ENCODE data around the gene AKT3.

Gene AKT3

DNA sequence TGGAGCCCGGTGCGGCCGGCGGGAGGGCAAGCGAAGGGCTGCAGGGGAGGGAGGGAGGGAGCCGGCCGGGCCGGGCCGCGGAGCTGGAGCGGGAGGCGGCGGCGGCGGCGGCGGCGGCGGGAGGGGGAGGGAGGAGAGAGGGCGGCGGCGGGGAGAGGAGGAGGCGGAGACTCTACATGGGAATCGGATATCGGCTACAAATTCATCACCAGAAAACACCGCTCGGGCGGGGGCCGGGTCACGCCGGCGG lies at the start of gene AKT3:
TSS of gene AKT3 (minus strand) at position 42 of the 250 bp plus-strand sequence. CDS start 7,073 bp downstream, outside the sequence.
- Histone ChIP-seq H3K79me2 (ENCODE audit: insufficient read depth, low read length) (no peaks in the 10 kb centered on the region), H3K9ac (ENCODE audit: low read depth, low read length, poor library complexity, severe bottlenecking) (no peak within 1 kb of the TSS), H3K4me3 (ENCODE audit: low read length, poor library complexity, severe bottlenecking) (no peak within 1 kb of the TSS), H2AFZ (ENCODE audit: low read length) (no peak within 1 kb of the TSS), H3K9me3 (ENCODE audit: insufficient read depth, low read depth, low read length) (no peaks in the 10 kb centered on the region), H3K4me1 (ENCODE audit: insufficient read depth, low read length, poor library complexity, severe bottlenecking) (no peaks in the 10 kb centered on the region), H3K27me3 (ENCODE audit: insufficient read depth, low read length, poor library complexity, severe bottlenecking) (no peaks in the 10 kb centered on the region), H3K36me3 (ENCODE audit: insufficient read depth, low read length) (no peaks in the 10 kb centered on the region), H3K4me2 (ENCODE audit: low read depth, low read length, poor library complexity, severe bottlenecking) (no peak within 1 kb of the TSS), H4K20me1 (ENCODE audit: insufficient read depth, low read length, poor library complexity, severe bottlenecking) (no peaks in the 10 kb centered on the region), H3K9me2 (replicated peaks; ENCODE audit: low read depth, low read length) (no peaks in the 10 kb centered on the region), H3F3A (ENCODE audit: low read depth) (no peaks in the 10 kb centered on the region)
- TF ChIP-seq EZH2phosphoT487 (IDR thresholded peaks at IDR 0.05; ENCODE audit: borderline replicate concordance) (no peak), CTCF (conservative IDR thresholded peaks at IDR 0.05; ENCODE audit: low read length) (no peak)

GRCh38 chr1:243898278-243898677 lies 48.2 kb upstream of the AKT3 start:
- H3K9me3 ChIP-seq (ENCODE audit: insufficient read depth, low read depth, low read length), result no peaks in the 10 kb centered on the region
- H3K9me2 ChIP-seq (replicated peaks; ENCODE audit: low read depth, low read length), result no peaks in the 10 kb centered on the region
- H3K4me3 ChIP-seq (ENCODE audit: low read length, poor library complexity, severe bottlenecking), result no peak overlapping the region
- no peak overlapping the region for H2AFZ ChIP-seq (ENCODE audit: low read length)
- no peak overlapping the region for H3K9ac ChIP-seq (ENCODE audit: low read depth, low read length, poor library complexity, severe bottlenecking)
- TF ChIP-seq CTCF (conservative IDR thresholded peaks at IDR 0.05; ENCODE audit: low read length) (no peak), EZH2phosphoT487 (IDR thresholded peaks at IDR 0.05; ENCODE audit: borderline replicate concordance) (no peak)
- H3K4me1 ChIP-seq (ENCODE audit: insufficient read depth, low read length, poor library complexity, severe bottlenecking), result no peaks in the 10 kb centered on the region
- no peaks in the 10 kb centered on the region for H3K27me3 ChIP-seq (ENCODE audit: insufficient read depth, low read length, poor library complexity, severe bottlenecking)
- H3K79me2 ChIP-seq (ENCODE audit: insufficient read depth, low read length), result no peaks in the 10 kb centered on the region
- H3K36me3 ChIP-seq (ENCODE audit: insufficient read depth, low read length), result no peaks in the 10 kb centered on the region
- H4K20me1 ChIP-seq (ENCODE audit: insufficient read depth, low read length, poor library complexity, severe bottlenecking), result no peaks in the 10 kb centered on the region
- H3F3A ChIP-seq (ENCODE audit: low read depth), result no peaks in the 10 kb centered on the region
- no peak overlapping the region for H3K4me2 ChIP-seq (ENCODE audit: low read depth, low read length, poor library complexity, severe bottlenecking)

DNA sequence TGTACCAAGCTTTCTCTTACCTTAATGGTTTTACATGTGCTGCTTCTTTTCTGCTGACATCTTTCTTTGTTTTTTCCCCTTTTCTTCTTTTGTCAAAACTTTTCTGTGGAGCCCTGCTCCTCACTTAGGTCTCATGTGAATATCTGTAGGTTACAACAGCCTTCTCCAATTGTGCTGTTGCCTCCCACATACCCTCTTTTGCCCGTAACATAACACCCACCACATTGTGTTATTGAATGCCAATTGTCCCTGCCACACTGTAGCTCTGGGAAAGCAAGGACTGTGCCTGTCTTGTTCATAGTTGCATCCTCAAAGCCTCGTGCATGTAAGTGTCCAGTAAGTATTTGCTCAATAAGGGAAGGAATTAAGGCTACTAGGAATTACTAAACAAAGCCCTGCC lies 46.3 kb upstream of the AKT3 start:
- Histone ChIP-seq H3F3A (ENCODE audit: low read depth) (no peaks in the 10 kb centered on the region), H3K79me2 (ENCODE audit: insufficient read depth, low read length) (no peaks in the 10 kb centered on the region), H4K20me1 (ENCODE audit: insufficient read depth, low read length, poor library complexity, severe bottlenecking) (no peaks in the 10 kb centered on the region), H3K4me1 (ENCODE audit: insufficient read depth, low read length, poor library complexity, severe bottlenecking) (no peaks in the 10 kb centered on the region), H3K27me3 (ENCODE audit: insufficient read depth, low read length, poor library complexity, severe bottlenecking) (no peaks in the 10 kb centered on the region), H3K36me3 (ENCODE audit: insufficient read depth, low read length) (no peaks in the 10 kb centered on the region), H3K4me3 (ENCODE audit: low read length, poor library complexity, severe bottlenecking) (no peak overlapping the region), H3K9me2 (replicated peaks; ENCODE audit: low read depth, low read length) (no peaks in the 10 kb centered on the region), H3K9ac (ENCODE audit: low read depth, low read length, poor library complexity, severe bottlenecking) (no peak overlapping the region), H2AFZ (ENCODE audit: low read length) (no peak overlapping the region), H3K9me3 (ENCODE audit: insufficient read depth, low read depth, low read length) (no peaks in the 10 kb centered on the region), H3K4me2 (ENCODE audit: low read depth, low read length, poor library complexity, severe bottlenecking) (no peak overlapping the region)
- TF ChIP-seq EZH2phosphoT487 (IDR thresholded peaks at IDR 0.05; ENCODE audit: borderline replicate concordance) (no peak), CTCF (conservative IDR thresholded peaks at IDR 0.05; ENCODE audit: low read length) (no peak)
